K562 (cell line): Measurements from ENCODE around the gene MLH1. TPM values are rescaled to one million over a fixed set of nuclear protein-coding genes. Genes with fewer than 3 reads are reported as not detected.

Source experiments
- CBX3 ChIP-seq, 2 experiments: IDR thresholded peaks; 1 replicate in 1 of 2; 2 replicates in 1 of 2; pipeline ENCODE4 v1.6.1; 2012; ENCODE audit warnings: inconsistent platforms in 2 of 2, low read length in 2 of 2, borderline replicate concordance in 1 of 2, control low read depth in 1 of 2
- CC2D1A ChIP-seq: fragments of 450-650 bp; IDR thresholded peaks from 2 replicates; pipeline ENCODE4 v1.6.1; 2017; ENCODE audit warnings: mild to moderate bottlenecking
- CHD4 ChIP-seq: fragments of 200-600 bp; sonication (generic); IDR thresholded peaks from 3 replicates; pipeline ENCODE4 v1.6.1; 2012; ENCODE audit warnings: low read depth, mild to moderate bottlenecking, mixed read lengths, low read length, inconsistent platforms; ENCODE audit not compliant: insufficient read depth, insufficient replicate concordance, poor library complexity, severe bottlenecking
- FOXA1 ChIP-seq: fragments of 450-650 bp; IDR thresholded peaks from 2 replicates; pipeline ENCODE4 v1.6.1; 2016; ENCODE audit warnings: mild to moderate bottlenecking, borderline replicate concordance
- IFI16 ChIP-seq: fragments of 250-450 bp; sonication (Bioruptor Pico); IDR thresholded peaks from 2 replicates; pipeline ENCODE4 v2.1.2; 2022; ENCODE audit warnings: mild to moderate bottlenecking, inconsistent platforms
- NFIX ChIP-seq: fragments of 250-450 bp; sonication (Bioruptor Pico); IDR thresholded peaks from 2 replicates; pipeline ENCODE4 v1.4.0; 2020; ENCODE audit warnings: low read depth, mild to moderate bottlenecking, moderate library complexity
- PKNOX1 ChIP-seq: fragments of 450-650 bp; IDR thresholded peaks from 2 replicates; pipeline ENCODE4 v1.6.1; 2016
- RAD21 ChIP-seq, 2 experiments: fragments of 250-450 bp in 1 of 2; fragments of 450-650 bp in 1 of 2; sonication (Bioruptor Pico) in 1 of 2; formaldehyde crosslinking in 1 of 2; IDR thresholded peaks in 1 of 2; conservative IDR thresholded peaks in 1 of 2; 2 replicates each; pipeline versions ENCODE4 v1.4.0 to v1.8.0; 2020 to 2022; ENCODE audit warnings: mild to moderate bottlenecking in 2 of 2, moderate library complexity in 1 of 2
- SMARCA4 ChIP-seq: fragments of 450-650 bp; IDR thresholded peaks from 2 replicates; pipeline ENCODE4 v1.6.1; 2016
- SNAPC5 ChIP-seq: fragments of 250-450 bp; sonication (Bioruptor Pico); IDR thresholded peaks from 2 replicates; pipeline ENCODE4 v1.8.0; 2021; ENCODE audit warnings: moderate library complexity, mild to moderate bottlenecking, inconsistent platforms
- TEAD4 ChIP-seq, 2 experiments: sonication (generic) in 1 of 2; formaldehyde crosslinking in 1 of 2; IDR thresholded peaks; 2 replicates each; pipeline versions ENCODE4 v1.6.1 to v1.8.0; 2012 to 2022; ENCODE audit warnings: borderline replicate concordance in 1 of 2, inconsistent platforms in 1 of 2, low read length in 1 of 2, mild to moderate bottlenecking in 1 of 2, missing genetic modification reagents in 1 of 2
- TRIM24 ChIP-seq, 2 experiments: fragments of 450-650 bp; IDR thresholded peaks; 2 replicates each; pipeline ENCODE4 v1.6.1; 2016
- XRCC5 ChIP-seq: fragments of 200-400 bp; formaldehyde crosslinking; IDR thresholded peaks from 2 replicates; pipeline ENCODE4 v1.6.1; 2017; ENCODE audit warnings: low read depth, mild to moderate bottlenecking, low read length
- ZBED1 ChIP-seq: IDR thresholded peaks from 2 replicates; pipeline ENCODE4 v1.6.1; 2014
- ZBTB7A ChIP-seq: IDR thresholded peaks from 2 replicates; pipeline ENCODE4 v1.6.1; 2011; ENCODE audit warnings: low read depth, mild to moderate bottlenecking, low read length, moderate library complexity, borderline replicate concordance; ENCODE audit not compliant: control insufficient read depth
- ZFX ChIP-seq: sonication (generic); formaldehyde crosslinking; IDR thresholded peaks from 2 replicates; pipeline ENCODE4 v1.8.0; 2022; ENCODE audit warnings: mild to moderate bottlenecking, missing genetic modification reagents, moderate library complexity
- ZNF12 ChIP-seq: sonication (generic); formaldehyde crosslinking; IDR thresholded peaks from 2 replicates; pipeline ENCODE4 v1.4.0; 2020; ENCODE audit warnings: mild to moderate bottlenecking, missing genetic modification reagents
- ZNF263 ChIP-seq: sonication (generic); formaldehyde crosslinking; IDR thresholded peaks from 2 replicates; pipeline ENCODE4 v1.8.0; 2022; ENCODE audit warnings: mild to moderate bottlenecking, missing genetic modification reagents, borderline replicate concordance
- ZSCAN32 ChIP-seq: fragments of 450-650 bp; formaldehyde crosslinking; IDR thresholded peaks from 2 replicates; pipeline ENCODE4 v1.4.0; 2020; ENCODE audit warnings: mild to moderate bottlenecking, moderate library complexity
- polyA plus RNA-seq, 8 experiments: library from polyadenylated mRNA; depleted of rRNA in 4 of 8; stranded (reverse) in 5 of 8; unstranded in 3 of 8; fragments of >200 nt; fragmentation: Nextera tagmentation in 2 of 8; fragmentation: Illumina TruSeq in 1 of 8; extraction: Ambion mirVana in 2 of 8; extraction: Trizol in 1 of 8; gene quantifications; 2 replicates each; pipeline versions ENCODE4 v1.2.1 to v1.2.3, GENCODE V29; 2011 to 2014; ENCODE audit warnings: inconsistent platforms in 1 of 8, missing spikeins in 1 of 8
- total RNA-seq, 7 experiments: library from RNA; depleted of rRNA in 6 of 7; stranded (reverse); fragments of >200 nt in 6 of 7; fragmentation: Illumina TruSeq in 2 of 7; extraction: Trizol in 2 of 7; gene quantifications; 2 replicates each; pipeline versions ENCODE4 v1.2.1 to v1.2.3, GENCODE V29; 2011 to 2021; ENCODE audit warnings: low replicate concordance in 1 of 7
- TF ChIP-seq, protein P1 (sequence below): fragments of 450-650 bp; IDR thresholded peaks from 2 replicates; pipeline ENCODE4 v1.6.1; 2016; ENCODE audit warnings: mild to moderate bottlenecking
- TF ChIP-seq, protein P2 (sequence below): sonication (generic); formaldehyde crosslinking; IDR thresholded peaks from 2 replicates; pipeline ENCODE4 v1.8.0; 2023; ENCODE audit warnings: mild to moderate bottlenecking, missing genetic modification reagents

Gene MLH1
- total and polyA plus RNA-seq, 9 of the 15 experiments (the other 6 are each of a cell fraction or from before 2014, with no cell fraction given): 76.4 to 155 (median 117) TPM

- TF ChIP-seq, protein P1, sequence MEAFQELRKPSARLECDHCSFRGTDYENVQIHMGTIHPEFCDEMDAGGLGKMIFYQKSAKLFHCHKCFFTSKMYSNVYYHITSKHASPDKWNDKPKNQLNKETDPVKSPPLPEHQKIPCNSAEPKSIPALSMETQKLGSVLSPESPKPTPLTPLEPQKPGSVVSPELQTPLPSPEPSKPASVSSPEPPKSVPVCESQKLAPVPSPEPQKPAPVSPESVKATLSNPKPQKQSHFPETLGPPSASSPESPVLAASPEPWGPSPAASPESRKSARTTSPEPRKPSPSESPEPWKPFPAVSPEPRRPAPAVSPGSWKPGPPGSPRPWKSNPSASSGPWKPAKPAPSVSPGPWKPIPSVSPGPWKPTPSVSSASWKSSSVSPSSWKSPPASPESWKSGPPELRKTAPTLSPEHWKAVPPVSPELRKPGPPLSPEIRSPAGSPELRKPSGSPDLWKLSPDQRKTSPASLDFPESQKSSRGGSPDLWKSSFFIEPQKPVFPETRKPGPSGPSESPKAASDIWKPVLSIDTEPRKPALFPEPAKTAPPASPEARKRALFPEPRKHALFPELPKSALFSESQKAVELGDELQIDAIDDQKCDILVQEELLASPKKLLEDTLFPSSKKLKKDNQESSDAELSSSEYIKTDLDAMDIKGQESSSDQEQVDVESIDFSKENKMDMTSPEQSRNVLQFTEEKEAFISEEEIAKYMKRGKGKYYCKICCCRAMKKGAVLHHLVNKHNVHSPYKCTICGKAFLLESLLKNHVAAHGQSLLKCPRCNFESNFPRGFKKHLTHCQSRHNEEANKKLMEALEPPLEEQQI: 0 out of 2 replicates have a peak, but pooled peaks have one; percentile 40
- TF ChIP-seq SNAPC5 (CRISPR knock-in tag): no peak
- TF ChIP-seq CC2D1A: 0 out of 2 replicates have a peak, but pooled peaks have one; percentile 49
- no peak for TF ChIP-seq ZBTB7A
- TF ChIP-seq XRCC5: no peak
- no peak for TF ChIP-seq NFIX (CRISPR knock-in tag)
- no peak for TF ChIP-seq TEAD4 (IDR thresholded peaks at IDR 0.05; ENCODE audit: low read length)
- no peak for TF ChIP-seq TEAD4 (CRISPR knock-in tag; IDR thresholded peaks at IDR 0.05; ENCODE audit: borderline replicate concordance)
- no peak for TF ChIP-seq ZBED1
- no peak for TF ChIP-seq PKNOX1
- no peak for TF ChIP-seq ZNF263 (CRISPR knock-in tag)
- peak; percentile 18 to 57; a peak in 2 of 4 replicates for TF ChIP-seq RAD21 (CRISPR knock-in tag; conservative IDR thresholded peaks at IDR 0.05 in 1 of 2, IDR thresholded peaks at IDR 0.05 in 1 of 2)
- no peak for TF ChIP-seq IFI16
- TF ChIP-seq CBX3 (IDR thresholded peaks at IDR 0.05; ENCODE audit: borderline replicate concordance in 1 of 2, low read length in 2 of 2): peak in 1 of 2 experiments; percentile 57; a peak in 1 of 3 replicates
- no peak for TF ChIP-seq ZSCAN32 (CRISPR knock-in tag)
- TF ChIP-seq CHD4: no peak
- peak in 1 of 2 experiments; percentile 32; a peak in 1 of 4 replicates for TF ChIP-seq TRIM24 (IDR thresholded peaks at IDR 0.05)
- TF ChIP-seq, protein P2, sequence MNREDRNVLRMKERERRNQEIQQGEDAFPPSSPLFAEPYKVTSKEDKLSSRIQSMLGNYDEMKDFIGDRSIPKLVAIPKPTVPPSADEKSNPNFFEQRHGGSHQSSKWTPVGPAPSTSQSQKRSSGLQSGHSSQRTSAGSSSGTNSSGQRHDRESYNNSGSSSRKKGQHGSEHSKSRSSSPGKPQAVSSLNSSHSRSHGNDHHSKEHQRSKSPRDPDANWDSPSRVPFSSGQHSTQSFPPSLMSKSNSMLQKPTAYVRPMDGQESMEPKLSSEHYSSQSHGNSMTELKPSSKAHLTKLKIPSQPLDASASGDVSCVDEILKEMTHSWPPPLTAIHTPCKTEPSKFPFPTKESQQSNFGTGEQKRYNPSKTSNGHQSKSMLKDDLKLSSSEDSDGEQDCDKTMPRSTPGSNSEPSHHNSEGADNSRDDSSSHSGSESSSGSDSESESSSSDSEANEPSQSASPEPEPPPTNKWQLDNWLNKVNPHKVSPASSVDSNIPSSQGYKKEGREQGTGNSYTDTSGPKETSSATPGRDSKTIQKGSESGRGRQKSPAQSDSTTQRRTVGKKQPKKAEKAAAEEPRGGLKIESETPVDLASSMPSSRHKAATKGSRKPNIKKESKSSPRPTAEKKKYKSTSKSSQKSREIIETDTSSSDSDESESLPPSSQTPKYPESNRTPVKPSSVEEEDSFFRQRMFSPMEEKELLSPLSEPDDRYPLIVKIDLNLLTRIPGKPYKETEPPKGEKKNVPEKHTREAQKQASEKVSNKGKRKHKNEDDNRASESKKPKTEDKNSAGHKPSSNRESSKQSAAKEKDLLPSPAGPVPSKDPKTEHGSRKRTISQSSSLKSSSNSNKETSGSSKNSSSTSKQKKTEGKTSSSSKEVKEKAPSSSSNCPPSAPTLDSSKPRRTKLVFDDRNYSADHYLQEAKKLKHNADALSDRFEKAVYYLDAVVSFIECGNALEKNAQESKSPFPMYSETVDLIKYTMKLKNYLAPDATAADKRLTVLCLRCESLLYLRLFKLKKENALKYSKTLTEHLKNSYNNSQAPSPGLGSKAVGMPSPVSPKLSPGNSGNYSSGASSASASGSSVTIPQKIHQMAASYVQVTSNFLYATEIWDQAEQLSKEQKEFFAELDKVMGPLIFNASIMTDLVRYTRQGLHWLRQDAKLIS (CRISPR knock-in tag): no peak
- TF ChIP-seq SMARCA4: peak; percentile 53
- TF ChIP-seq ZNF12 (CRISPR knock-in tag): no peak
- peak; percentile 45 for TF ChIP-seq ZFX (CRISPR knock-in tag)
- TF ChIP-seq FOXA1: no peak
Observed at GRCh38 chr3:36957063-36957462, 36.3 kb upstream of the MLH1 start (continued).
